Measurements from ENCODE around the gene LTC4S. TPM values are rescaled to one million over a fixed set of nuclear protein-coding genes. Genes with fewer than 3 reads are reported as not detected.

LTC4S gene
- total RNA-seq, 1 donor from 2014 or later: 91.7 TPM

DNA sequence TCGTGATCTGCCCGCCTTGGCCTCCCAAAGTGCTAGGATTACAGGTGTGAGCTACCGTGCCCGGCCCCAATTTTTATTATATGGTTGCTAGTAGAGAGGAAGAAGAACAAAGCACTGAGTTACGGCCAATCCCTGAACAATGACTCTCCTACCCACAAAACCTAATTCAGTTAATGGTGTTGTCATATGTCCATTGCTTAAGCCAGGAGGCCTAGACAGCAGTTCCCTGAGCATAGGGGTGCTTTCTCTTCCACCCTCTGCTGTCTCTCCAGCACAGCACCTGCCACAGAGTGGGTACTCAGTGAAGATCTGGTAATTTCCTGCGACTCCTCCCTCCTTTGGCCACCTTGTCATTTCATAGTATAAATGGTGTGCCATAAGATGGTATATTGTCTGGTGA, 21.4 kb upstream of the LTC4S start:
- Histone ChIP-seq H3K27me3 (no peaks in the 10 kb centered on the region), H3K9me3 (no peaks in the 10 kb centered on the region), H3K4me3 (no peak overlapping the region), H3K4me1 (no peaks in the 10 kb centered on the region), H3K27ac (no peak overlapping the region), H3K36me3 (peaks cover 81 to 83% of the 10 kb centered on the region in 2 donors)
- intact Hi-C loops (cut with DNase I): no loop called here
- TF ChIP-seq, protein P1, sequence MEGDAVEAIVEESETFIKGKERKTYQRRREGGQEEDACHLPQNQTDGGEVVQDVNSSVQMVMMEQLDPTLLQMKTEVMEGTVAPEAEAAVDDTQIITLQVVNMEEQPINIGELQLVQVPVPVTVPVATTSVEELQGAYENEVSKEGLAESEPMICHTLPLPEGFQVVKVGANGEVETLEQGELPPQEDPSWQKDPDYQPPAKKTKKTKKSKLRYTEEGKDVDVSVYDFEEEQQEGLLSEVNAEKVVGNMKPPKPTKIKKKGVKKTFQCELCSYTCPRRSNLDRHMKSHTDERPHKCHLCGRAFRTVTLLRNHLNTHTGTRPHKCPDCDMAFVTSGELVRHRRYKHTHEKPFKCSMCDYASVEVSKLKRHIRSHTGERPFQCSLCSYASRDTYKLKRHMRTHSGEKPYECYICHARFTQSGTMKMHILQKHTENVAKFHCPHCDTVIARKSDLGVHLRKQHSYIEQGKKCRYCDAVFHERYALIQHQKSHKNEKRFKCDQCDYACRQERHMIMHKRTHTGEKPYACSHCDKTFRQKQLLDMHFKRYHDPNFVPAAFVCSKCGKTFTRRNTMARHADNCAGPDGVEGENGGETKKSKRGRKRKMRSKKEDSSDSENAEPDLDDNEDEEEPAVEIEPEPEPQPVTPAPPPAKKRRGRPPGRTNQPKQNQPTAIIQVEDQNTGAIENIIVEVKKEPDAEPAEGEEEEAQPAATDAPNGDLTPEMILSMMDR (IDR thresholded peaks at IDR 0.05): no peak
- DNase-seq (ENCODE audit: low spot score in 2 of 2): no peak

DNA sequence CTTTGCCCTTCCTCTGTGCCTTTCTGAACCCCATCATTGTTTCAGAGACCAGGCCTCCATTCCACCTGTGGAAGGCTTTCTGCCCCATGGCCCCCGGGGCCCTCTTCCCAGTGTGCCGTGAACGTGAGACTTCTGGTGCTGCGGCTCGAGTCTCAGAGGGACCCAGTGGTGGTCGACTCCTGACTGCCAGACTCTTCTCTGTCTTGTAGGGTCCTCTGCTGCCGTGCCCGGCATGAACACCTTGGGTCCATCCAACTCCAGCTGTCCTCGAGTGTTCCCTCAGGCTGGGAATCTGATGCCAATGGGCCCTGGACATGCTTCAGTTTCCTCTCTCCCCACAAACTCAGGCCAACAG, 20.1 kb upstream of the LTC4S start:
- Histone ChIP-seq H3K27ac (no peak overlapping the region), H3K4me1 (no peaks in the 10 kb centered on the region), H3K4me3 (no peak overlapping the region), H3K36me3 (peaks cover 78 to 87% of the 10 kb centered on the region in 2 donors), H3K27me3 (no peaks in the 10 kb centered on the region), H3K9me3 (no peaks in the 10 kb centered on the region)
- TF ChIP-seq, protein P1 (IDR thresholded peaks at IDR 0.05): no peak
- intact Hi-C loops (cut with DNase I): no loop called here
- DNase-seq (ENCODE audit: low spot score in 2 of 2): no peak

GRCh38 chr5:179774442-179774841, 19.3 kb upstream of the LTC4S start:
- no peak overlapping the region for H3K4me3 ChIP-seq
- no peaks in the 10 kb centered on the region for H3K4me1 ChIP-seq
- TF ChIP-seq, protein P1 (IDR thresholded peaks at IDR 0.05): no peak
- no peak overlapping the region for H3K27ac ChIP-seq
- no peak for DNase-seq (ENCODE audit: low spot score in 2 of 2)
- no peaks in the 10 kb centered on the region for H3K9me3 ChIP-seq
- no peaks in the 10 kb centered on the region for H3K27me3 ChIP-seq
- H3K36me3 ChIP-seq: peaks cover 71 to 81% of the 10 kb centered on the region in 2 donors
- intact Hi-C loops (cut with DNase I): no loop called here

- H3K27ac ChIP-seq: no peak overlapping the region
- H3K36me3 ChIP-seq: peaks cover 63 to 72% of the 10 kb centered on the region in 2 donors
- no peaks in the 10 kb centered on the region for H3K9me3 ChIP-seq
- intact Hi-C loops (cut with DNase I): no loop called here
- TF ChIP-seq, protein P1 (IDR thresholded peaks at IDR 0.05): no peak
- no peak overlapping the region for H3K4me3 ChIP-seq
- H3K4me1 ChIP-seq: no peaks in the 10 kb centered on the region
- DNase-seq (ENCODE audit: low spot score in 2 of 2): no peak
- no peaks in the 10 kb centered on the region for H3K27me3 ChIP-seq
These were observed 17.3 kb upstream of the LTC4S start for GRCh38 chr5:179776411-179776938.

- H3K4me3 ChIP-seq: no peak overlapping the region
- no peak for DNase-seq (ENCODE audit: low spot score in 2 of 2)
- TF ChIP-seq, protein P1 (IDR thresholded peaks at IDR 0.05): no peak
- H3K27me3 ChIP-seq: no peaks in the 10 kb centered on the region
- no peaks in the 10 kb centered on the region for H3K4me1 ChIP-seq
- peaks cover 53 to 62% of the 10 kb centered on the region in 2 donors for H3K36me3 ChIP-seq
- H3K9me3 ChIP-seq: no peaks in the 10 kb centered on the region
- no peak overlapping the region for H3K27ac ChIP-seq
- intact Hi-C loops (cut with DNase I): no loop called here
These were observed 16.3 kb upstream of the LTC4S start for GRCh38 chr5:179777456-179777855.

DNA sequence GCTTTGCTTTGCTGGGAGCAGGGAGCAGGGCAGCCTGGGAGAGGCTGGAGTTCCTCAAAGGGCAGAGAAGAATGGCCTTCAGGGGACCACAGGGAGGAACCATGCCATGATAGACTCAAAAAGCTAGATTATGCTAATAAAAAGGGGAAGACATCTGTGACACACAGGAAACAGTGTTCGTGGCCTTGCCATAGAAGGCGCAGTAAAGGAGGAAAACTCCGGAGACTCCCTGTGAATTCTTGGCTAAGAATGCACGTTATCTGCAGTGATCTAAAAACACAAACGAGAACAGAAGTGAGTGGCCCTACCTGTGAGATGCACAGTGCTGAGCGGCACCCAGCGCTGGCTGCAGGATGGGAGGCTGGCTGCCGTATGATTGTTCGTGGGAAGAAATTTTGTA, 15.9 kb upstream of the LTC4S start:
- intact Hi-C loops (cut with DNase I): no loop called here
- H3K27me3 ChIP-seq: no peaks in the 10 kb centered on the region
- TF ChIP-seq, protein P1 (IDR thresholded peaks at IDR 0.05): no peak

More for the DNA sequence above, 15.9 kb upstream of the LTC4S start:
- H3K4me1 ChIP-seq: no peaks in the 10 kb centered on the region
- DNase-seq (ENCODE audit: low spot score in 2 of 2): no peak
- H3K9me3 ChIP-seq: no peaks in the 10 kb centered on the region
- no peak overlapping the region for H3K27ac ChIP-seq
- no peak overlapping the region for H3K4me3 ChIP-seq
- H3K36me3 ChIP-seq: peaks cover 49 to 58% of the 10 kb centered on the region in 2 donors
